Activated CD4-positive, alpha-beta T cell treated with anti-CD3 and anti-CD28 coated beads for 1 hour (primary cell): ENCODE data around the gene EXTL1.

Experiments
- DNase-seq: peaks from one replicate; pipeline ENCODE4 v3.0.0-alpha.2; 2020

The EXTL1 gene

DNA sequence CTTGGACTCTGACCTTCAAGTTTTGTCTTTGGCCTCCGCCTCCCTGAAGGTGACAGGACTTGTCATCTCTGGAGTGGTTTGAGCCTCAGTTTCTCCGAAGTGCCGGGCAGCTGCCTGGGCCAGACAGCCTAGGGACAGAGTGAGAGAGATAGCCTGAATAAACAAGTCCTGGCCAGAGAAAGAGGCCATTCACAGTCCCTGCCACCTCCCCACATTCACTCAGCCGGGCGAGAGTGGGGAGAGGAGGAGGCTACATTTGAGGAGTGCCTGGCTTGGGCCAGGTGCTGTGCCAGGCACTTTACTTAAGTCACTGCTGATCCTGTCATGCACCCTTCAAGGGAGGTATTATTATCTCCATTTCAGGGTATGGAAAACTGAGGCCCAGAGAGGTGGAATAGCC, 3.5 kb downstream of the EXTL1 start:
- DNase-seq = no peak

DNA sequence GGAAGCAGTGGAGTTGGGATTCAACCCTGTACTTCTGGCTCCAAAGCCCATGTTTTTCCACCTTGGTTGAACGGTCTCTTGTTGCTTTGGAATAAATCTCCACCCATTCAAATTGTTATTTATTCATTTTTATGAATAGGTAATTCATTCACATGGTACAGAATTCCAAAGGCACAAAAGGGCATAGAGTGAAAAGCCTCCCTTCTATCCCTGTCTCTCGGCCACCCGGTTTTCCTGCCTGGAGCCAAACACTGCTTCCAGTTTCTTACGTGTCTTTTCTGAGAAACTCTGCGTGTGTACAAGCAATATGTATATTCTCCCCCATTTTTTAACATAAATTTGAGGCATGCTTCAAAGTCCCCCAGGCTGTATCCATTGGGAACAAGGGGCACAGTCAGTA, 3.9 kb downstream of the EXTL1 start:
- no peak for DNase-seq

DNA sequence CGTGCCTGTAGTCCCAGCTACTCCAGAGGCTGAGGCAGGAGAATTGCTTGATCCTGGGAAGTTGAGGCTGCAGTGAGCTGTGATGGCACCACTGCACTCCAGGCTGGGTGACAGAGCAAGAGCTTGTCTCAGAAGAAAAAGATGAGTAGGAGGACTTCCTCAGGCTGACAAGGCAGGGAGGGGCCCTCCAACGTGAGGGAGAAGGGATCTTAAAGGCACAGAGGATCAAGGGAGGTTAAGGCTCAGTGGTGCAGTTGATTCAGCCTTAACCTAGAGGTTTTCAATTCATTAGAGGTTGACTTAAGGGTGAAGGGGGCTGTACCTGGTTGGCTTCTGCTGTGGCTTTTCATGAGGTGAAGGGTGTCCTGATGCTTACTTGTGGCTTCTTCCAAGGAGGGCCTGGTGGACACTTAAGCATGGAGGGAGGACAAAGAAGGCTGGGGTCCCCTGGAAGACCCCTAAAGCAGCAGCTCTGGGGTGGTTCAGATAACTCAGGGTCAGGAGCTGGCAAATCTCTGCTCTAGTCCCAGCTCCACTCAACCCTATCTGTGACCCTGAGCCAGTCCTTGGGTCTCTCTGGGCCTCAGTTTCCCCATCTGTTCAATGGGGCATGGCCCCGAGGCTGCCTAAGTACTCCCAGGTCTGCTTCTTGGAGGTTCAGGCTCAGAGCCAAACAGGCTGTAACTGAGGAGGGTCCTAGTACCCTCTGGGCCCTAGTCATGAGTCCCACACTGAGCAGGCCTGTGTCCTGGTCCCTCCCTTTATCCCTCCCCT, 6.3 kb downstream of the EXTL1 start:
- DNase-seq = no peak

DNA sequence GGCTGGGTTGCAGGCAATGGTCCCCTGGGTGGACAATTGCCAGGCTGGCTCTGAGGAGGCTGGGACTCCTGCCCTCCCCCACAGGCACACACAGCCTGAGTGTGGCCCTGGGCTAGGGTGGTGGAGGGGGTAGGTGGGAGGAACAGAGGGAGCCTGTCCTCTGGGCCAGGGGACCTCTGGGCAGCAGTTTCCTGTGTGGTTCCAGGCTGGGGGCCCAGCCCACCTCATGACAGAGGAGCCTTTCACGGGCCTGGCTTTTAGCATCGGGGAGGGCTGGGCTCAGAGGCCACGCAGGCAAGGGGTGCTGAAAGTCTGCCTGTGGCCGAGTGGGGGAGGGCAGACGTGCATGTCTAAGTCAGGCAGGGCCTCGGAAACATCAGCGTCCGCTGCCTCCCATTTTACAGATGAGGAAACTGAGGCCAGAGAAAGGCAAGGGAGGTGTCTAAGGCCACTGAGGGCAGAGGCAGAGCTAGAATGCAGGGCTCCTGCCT, 7.0 kb downstream of the EXTL1 start:
- no peak for DNase-seq

DNA sequence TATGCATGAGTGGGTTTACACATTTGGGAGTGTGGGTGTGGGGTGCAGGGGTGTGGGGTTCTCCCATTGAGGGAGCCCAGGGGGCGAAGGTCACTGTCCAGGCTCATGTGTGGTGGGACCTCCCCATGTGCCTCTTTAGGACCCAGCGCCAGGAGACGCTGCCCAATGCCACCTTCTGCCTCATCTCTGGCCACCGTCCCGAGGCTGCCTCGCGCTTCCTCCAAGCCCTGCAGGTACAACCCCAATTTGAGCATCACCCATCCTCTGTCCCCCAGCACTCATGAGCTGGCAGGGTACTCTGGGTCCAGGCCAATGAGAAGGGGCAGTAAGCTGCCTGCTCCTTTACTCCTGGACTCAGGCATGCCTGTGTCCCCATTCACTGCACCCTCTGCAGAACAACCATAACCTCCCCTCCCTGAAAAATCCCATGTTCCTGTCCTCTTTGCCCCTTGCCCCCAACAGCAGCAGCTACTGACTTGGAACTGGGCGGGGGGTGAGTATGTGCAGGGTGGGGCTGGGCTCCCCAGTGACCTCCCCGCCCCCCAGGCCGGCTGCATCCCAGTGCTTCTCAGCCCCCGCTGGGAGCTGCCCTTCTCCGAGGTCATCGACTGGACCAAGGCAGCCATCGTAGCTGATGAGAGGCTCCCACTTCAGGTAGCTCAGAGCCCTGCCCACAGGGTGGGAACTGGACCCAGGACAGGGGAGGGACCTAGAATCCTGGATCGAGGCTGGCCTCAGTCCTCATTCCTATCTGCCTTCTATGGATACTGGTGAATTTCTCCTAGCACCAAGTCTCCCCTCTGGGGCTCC, 7.7 kb downstream of the EXTL1 start:
- DNase-seq = no peak

DNA sequence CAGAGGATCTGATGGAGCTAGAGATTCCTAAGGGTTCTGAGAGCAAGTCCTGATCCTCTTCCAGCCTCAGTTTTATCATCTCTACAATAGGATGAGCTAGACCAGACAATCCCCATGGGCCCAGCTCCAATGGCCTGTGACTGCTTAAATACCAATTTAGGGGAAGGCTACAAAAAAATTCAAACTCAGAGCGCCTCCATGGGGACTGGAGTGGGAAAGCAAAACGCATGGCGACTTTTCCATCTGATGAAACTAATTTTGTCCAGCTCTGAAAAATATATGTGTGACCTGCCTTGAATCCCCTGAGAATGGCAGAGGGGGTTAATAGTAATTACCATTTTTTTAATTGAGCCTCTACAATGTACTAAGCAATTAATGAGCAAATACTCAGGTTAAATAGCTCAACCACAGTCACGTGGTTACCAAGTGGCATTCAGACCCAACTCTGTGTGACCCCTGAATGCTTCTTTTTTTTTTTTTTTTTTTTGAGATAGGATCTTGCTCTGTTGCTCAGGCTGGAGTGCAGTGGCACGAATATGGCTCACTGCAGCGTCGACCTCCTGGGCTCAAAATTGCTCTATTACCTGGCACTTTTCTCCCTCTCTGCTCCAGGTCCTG, 8.4 kb downstream of the EXTL1 start:
- no peak for DNase-seq

DNA sequence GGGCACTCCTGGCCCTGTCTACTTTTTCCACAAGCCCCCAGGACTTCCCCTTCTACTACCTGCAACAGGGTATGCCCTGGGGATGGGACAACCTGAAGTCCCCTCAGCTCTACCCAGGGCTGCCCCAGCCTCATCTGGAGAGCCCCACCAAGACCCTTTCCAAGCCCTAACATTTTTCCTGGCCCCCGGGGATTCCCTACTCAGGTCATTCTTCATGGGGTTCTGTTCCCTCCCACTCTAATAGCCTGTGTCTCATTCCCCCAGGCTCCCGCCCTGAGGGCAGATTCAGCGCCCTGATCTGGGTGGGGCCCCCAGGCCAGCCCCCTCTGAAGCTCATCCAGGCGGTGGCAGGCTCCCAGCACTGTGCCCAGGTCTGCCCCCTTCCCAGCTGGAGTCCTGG, 9.6 kb downstream of the EXTL1 start:
- DNase-seq = no peak

DNA sequence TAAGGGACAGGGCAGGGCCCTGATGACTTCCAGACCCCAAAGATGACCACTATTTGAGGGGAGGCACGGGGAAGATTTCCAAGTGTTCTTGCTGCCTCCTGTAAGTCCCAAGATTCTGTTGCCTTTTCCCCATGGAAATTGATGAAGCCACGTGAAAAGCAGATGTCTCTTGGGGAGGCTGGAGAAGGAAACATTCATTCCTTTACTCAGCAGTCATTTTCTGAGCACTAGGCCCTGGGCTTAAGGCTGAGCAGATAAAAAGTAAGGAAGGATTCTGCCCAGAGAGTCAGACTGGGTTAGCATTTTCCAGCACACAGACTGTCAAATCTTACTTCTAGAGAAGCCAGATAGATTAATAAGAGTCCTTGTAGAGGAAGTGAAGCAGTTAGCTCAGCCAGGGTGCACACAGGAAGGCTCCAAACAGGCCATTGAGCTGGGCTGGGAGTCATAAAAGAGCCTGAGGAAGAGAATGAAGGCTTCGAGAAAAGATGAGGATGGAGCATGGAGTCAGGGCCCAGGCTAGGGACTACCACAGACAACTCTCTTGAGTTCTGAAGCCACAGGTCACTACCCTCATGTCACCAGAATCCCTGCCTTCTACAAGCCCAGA, 10.1 kb downstream of the EXTL1 start:
- no peak for DNase-seq

DNA sequence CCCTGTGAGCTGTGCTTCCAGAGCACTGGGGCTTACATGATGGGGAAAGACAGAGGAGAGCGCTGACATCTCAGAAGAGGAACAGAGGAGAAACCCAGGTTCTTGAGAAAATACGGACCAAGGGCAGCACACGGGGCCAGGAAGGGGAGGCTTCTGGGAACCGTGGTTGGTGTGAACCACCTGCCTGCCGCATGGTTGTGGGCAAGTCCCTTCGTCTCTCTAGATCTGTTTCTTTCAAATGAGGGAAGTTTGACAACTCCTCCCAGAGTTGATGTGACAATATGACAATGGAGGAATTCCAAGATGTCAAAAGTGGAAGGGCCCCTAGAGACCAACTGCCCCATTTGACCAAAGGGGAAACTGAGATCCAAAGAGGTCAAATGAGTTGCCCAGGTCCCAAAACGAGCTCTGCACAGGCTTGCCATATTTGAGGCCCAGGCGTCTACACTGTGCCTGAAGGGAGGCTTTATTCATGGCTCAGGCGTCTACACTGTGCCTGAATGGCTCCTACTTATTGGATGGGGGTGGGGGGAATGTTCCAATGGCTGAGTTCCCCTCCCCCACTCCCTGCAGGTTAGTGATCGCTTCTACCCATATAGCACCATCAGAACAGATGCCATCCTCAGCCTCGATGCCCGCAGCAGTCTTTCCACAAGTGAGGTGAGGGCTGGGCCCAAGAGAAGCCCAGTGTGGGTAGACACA, 11.2 kb downstream of the EXTL1 start:
- no peak for DNase-seq

DNA sequence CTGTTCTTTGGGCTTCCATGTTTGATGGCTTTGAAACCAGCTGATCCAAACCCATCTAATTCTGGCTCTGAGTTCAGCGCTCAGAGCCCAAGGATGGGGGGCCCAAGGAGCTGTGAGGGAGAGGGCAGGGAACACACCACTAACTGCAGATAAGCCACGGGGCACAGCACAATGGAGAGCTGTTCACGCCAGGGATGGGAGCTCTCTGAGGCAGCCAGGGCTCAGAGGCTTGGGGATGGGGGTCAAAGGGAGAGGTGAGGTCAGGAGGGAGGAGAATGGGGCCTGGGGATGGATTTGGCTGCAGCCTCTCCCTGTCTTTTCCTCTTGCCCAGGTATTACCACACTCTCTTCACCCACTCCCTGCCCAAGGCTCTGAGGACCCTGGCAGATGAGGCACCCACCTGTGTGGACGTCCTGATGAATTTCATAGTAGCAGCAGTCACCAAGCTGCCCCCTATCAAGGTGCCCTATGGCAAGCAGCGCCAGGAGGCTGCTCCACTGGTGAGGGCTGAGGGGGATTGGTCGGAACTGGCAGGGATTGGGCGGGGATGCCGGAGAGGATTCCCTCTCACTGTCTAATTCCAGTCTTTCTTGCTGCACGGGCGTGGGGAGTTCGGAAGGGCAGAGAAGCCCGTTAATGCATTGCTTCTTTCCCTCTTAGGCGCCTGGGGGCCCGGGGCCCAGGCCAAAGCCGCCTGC, 13.1 kb downstream of the EXTL1 start:
- DNase-seq = no peak

DNA sequence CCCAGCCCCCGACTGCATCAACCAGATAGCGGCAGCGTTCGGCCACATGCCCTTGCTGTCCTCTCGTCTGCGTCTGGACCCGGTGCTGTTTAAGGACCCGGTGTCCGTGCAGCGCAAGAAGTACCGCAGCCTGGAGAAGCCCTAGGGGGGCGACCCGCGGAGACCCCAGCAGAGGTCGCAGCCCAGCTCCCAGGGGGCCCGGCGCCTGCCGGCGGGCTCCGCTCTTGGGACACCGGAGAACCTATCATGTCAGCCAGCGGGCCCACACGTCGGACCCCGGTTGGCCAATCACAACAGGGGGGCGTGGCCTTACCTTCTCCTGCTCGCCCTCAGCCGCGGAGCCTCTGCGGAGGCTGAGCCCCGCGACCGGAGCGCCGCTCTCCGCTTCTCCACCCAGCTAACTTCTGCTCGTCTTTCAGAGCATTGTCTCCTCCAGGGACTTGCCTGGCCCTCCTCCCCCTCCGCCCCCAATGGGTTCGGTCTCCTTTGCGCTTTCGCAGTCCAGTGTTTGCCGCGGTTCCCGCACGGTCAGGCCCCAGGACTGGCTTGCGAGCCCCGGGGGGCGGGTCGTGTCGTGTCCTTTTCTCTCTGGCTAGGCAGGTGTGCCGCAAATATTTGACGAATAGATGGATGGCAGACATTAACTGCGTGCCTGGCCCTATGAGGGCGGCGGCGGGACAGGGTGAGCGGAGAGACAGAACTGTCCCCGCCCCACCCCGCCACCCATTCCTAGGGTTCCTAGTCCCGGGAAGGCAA, 13.8 kb downstream of the EXTL1 start:
- peak; percentile 87 for DNase-seq

DNA sequence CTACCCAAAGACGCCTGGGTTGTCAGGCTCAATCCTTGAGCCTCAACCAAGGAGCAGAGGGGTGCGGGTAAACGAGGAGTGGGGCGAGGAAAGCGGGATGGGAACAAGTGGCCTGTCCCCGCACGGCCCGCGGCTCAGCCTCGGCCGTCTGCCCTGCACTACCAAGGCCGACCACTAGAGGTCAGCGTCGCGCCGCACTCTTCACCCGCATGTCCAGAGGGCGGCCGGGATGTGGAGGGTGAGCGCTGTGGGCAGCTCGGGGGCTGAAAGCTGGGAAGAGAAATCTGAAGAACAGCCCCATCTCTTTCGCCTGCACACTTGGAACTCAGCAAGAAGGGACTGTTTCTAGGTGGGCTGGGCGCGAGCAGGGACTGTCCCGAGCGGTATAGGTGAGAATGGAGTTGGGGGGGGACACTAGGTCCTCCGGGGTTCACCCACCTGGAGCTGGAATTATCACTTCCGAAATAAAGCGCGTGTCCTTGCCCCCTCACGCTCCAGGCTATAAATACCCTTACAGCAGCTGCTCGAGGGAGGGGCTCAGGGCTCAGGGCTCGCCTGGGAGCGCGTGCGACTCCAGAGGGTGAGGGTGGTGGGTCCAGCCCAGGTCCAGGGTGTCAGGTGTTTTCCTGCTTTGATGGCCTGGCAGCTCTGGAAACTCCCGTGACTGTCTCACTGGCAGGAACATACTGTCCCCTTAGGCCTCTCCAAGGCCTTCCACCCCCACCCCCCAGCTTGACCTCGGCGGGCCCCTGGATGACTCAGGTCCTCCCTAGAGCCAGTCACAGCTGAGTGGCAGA, 14.6 kb downstream of the EXTL1 start:
- peak; percentile 62 for DNase-seq

DNA sequence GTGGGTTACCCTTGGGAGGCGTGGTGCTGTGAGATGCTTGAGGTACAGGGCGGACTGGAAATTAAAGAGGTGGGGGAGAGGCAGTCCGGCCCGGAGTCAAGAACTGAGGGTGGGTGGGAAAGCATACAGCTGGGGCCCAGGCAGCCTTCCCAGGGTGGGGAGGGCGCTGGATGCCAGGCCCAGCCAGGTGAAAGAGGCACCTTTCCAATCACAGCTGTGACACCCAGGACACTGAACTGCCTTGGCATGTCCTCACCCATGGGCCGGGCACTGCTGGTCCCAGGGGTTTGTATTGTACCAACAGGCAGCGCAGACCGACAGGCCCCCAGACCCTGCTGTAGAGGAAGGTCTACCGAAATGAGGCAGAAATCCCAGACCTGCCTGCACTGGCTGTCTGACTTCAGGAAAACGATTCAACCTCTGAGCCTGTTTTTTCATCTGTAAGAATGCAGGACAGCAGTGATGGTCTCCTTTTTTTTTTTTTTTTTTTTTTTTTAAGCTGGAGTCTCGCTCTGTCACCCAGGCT, 15.2 kb downstream of the EXTL1 start:
- DNase-seq = no peak

DNA sequence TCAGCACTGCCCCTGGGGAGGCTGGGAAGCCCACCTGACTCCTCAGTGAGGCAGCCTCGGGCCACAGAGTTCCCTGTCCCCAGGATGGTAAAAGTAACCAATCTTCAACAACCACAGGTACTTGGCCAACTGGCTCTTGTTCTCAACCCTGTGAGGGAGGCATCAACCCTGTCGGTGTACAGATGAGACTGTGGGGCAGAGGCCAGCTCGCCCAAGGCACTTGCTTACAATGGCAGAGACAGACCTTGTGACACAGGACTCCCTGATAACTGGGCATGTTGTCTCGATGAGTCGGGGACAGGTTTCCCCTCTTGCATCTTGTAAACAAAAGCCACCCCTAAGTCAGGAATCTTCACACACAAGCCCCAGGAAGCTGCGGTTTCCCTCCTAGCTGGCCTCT, 16.3 kb downstream of the EXTL1 start:
- DNase-seq = no peak

DNA sequence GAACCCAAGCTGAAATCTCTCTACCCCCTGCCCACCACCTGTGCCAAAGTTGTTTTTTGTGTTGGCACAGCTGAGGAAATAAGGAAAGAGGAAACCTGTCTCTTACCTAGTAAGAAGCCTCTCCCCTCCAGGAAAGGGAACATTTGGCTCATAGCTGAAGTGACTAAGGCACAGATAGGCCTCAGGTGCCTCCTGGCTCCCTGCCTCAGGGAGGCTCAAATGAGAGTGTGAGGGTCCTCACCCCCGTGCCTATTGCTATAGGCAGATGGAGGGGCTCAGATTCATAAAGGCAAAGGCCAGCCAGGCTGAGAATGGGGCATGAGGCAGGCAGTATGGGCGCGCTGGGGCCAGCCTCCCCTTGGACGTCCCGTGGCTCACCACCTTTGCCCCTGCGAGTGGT, 16.9 kb downstream of the EXTL1 start:
- DNase-seq = no peak

DNA sequence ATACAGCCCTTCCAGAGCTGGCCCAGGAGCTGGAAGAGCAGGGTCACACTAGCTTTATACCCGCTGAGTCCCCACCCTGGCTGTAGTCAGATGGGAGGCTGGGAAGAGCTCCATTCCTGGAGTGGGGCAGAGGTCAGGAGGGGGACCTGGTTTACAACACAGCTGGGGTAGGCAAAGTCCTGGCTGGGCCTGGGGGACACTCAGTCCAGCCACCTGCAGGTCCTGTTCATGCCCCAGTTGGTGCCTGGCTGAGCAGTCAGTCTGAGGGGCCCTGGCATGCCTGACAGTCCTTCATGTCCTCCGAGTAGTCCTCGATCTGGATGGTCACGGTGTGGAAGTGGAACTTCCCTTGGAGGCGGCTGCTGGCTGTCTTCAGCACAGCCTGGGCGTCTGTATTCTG, 17.3 kb downstream of the EXTL1 start:
- no peak for DNase-seq

DNA sequence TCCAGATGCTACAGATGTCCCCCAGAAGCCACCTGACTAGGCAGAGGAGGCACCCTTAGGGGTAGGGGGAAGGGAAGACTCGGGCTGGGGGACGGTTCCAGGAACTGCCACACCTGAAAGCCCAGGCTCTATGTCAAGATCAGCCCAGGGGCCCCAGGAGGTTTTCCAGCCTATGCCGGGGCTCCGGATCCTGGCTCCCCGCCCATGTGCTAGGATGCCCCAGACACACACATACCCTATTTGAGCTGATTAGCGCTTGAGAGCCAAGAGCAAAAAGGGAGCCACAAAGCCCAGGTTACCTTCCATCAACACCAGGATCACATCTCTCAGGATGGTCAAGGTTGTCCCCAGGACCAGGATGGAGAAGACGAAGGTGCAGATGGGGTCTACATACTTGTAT, 19.8 kb downstream of the EXTL1 start:
- no peak for DNase-seq

DNA sequence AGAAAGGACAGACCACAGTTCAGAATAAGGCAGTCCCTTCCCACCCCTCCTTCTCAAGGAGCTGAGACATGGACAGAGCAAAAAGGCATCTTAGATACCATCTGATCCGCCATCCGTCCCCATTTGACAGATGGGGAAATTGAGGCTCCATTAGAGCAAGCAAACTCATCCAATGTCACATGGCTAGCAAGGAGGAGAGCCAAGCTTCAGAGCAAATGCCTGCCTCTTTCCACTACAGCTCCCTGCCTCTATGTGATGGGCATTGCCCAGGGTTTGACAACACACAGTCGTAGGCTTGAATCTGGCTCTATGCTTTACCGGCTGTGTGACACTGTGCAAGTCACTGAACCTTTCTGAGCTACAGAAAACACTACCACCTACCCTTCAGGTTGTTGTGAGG, 20.4 kb downstream of the EXTL1 start:
- DNase-seq = no peak

DNA sequence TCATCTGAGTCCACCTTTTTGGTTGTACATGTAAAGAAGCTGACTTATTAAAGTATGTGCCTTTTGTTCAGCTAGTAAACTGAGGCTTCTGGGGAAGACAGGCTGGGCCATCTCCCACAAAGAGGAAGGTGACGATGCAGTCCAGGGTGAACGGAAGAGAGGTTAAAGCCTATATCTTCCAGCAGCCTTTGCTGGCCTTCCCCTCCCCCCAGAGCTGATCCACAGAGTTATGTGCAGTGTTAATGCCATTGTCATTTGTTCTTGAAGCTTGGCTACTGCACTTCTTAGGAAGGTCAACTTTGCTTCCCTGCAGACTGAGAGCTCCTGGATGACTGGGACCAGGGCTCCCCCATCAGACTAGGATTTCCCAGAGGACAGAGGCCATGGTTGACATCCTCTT, 22.2 kb downstream of the EXTL1 start:
- DNase-seq = no peak

DNA sequence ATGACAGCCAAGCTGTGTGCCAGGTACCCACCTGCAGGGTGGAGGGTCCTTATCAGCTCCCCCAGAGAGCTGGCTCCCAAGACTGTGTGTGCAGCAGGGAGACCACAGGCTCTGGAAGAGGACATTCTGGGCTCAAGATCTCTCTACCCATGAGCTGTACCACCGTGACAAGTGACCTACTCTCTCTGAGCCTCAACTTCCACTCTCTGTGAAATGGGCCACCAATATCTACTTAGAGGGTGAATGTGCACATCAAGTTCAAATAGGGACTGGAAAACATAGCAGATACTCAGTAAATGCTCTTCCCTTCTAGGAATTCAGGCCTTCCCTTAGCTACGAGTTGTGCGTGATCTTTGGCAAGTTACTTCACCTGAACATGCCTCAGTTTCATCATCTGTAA, 22.8 kb downstream of the EXTL1 start:
- DNase-seq = no peak
